GM12891 (cell line): ENCODE data around the gene PTDSS2.
"Not testable (repeated sequence)": the region's sequence is repeated elsewhere in the genome, so short reads cannot be mapped to it uniquely, and the experiment has no call there.

Experiments used
- DNase-seq: peaks from one replicate; pipeline ENCODE4 v3.0.0; 2011; ENCODE audit warnings: low spot score; ENCODE audit not compliant: insufficient read length
- FAIRE-seq: peaks from 2 replicates; lab custom pipeline; 2011; peaks lifted over from hg19 to GRCh38; lab: Jason Lieb, UNC
- PAX5 ChIP-seq: IDR thresholded peaks from 2 replicates; pipeline ENCODE4 v1.6.1; 2011; ENCODE audit warnings: low read length, moderate library complexity, mild to moderate bottlenecking; ENCODE audit not compliant: insufficient read depth, severe bottlenecking
- POLR2A ChIP-seq: IDR thresholded peaks from 2 replicates; pipeline ENCODE4 v1.6.1; 2011; ENCODE audit warnings: low read depth, low read length, control low read depth
- POLR2AphosphoS5 ChIP-seq: IDR thresholded peaks from 2 replicates; pipeline ENCODE4 v1.6.1; 2011; ENCODE audit warnings: low read depth, low read length, control low read depth
- POU2F2 ChIP-seq: IDR thresholded peaks from 2 replicates; pipeline ENCODE4 v1.6.1; 2011; ENCODE audit warnings: low read depth, mild to moderate bottlenecking, control low read depth, low read length, moderate library complexity
- SPI1 ChIP-seq: IDR thresholded peaks from 2 replicates; pipeline ENCODE4 v1.6.1; 2011; ENCODE audit warnings: low read depth, low read length, control low read depth
- TAF1 ChIP-seq: IDR thresholded peaks from 2 replicates; pipeline ENCODE4 v1.6.1; 2011; ENCODE audit warnings: low read depth, low read length, control low read depth

Gene PTDSS2

DNA sequence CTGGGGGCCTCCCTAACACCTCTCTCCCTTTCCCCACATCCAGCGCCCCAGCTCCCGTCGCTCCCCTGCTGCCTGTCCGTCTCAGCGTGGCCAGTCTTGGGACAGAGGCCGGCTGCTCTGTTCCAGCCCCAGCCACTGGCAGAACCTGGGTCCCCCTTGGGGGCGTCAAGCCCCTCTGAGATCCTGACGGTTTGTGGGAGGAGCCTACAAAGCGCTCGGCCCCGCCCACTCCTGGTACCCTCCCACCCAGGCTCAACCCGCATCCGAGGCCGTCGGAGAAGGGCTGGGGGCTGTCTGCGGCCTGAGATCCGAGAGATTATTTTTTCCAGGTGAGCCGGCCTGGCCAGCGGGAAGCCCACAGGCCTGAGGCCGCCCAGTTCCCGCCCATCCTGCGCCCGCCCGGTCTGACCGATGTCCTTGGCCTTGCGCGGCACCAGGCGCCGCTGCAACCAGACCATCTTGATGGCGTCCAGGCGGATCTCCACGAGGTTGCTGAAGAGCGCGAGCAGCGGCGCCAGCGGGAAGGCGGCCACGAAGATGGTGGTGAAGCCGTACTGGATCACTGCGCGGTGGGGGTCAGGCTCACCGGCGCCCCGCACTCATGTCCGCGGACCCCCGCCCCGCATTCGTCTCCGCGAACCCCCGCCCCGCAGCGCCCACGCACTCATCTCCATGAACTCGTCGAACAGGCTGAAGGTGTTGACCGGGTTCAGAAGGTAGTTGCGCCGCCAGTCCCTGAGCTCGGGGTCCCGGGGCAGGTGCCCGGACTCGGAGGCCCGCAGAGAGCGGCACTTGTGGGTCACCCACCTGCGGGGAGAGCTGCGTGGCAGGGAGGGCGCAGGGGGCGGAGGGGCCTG lies 29.8 kb upstream of the PTDSS2 start:
- no peak for DNase-seq
- FAIRE-seq, result no peak
- TF ChIP-seq TAF1 (no peak), PAX5 (no peak), POU2F2 (no peak), POLR2AphosphoS5 (no peak), SPI1 (no peak), POLR2A (no peak)

GRCh38 chr11:420911-421321 lies 29.2 kb upstream of the PTDSS2 start:
- no peak for FAIRE-seq
- TF ChIP-seq POU2F2 (no peak), POLR2A (no peak), POLR2AphosphoS5 (no peak), TAF1 (no peak), PAX5 (no peak), SPI1 (no peak)

GRCh38 chr11:422249-422656 lies 27.8 kb upstream of the PTDSS2 start:
- no peak for DNase-seq
- no peak for FAIRE-seq
- no peak for TF ChIP-seq PAX5
- no peak for TF ChIP-seq POU2F2
- TF ChIP-seq POLR2A, result no peak
- no peak for TF ChIP-seq POLR2AphosphoS5
- no peak for TF ChIP-seq SPI1
- no peak for TF ChIP-seq TAF1

More at GRCh38 chr11:420911-421321, 29.2 kb upstream of the PTDSS2 start:
- DNase-seq, result no peak

GRCh38 chr11:424232-424631 lies 25.8 kb upstream of the PTDSS2 start:
- TF ChIP-seq SPI1, result no peak
- no peak for TF ChIP-seq POLR2AphosphoS5
- no peak for TF ChIP-seq POU2F2
- no peak for TF ChIP-seq TAF1
- no peak for TF ChIP-seq POLR2A
- TF ChIP-seq PAX5, result no peak
- FAIRE-seq (no peak), DNase-seq (no peak)

DNA sequence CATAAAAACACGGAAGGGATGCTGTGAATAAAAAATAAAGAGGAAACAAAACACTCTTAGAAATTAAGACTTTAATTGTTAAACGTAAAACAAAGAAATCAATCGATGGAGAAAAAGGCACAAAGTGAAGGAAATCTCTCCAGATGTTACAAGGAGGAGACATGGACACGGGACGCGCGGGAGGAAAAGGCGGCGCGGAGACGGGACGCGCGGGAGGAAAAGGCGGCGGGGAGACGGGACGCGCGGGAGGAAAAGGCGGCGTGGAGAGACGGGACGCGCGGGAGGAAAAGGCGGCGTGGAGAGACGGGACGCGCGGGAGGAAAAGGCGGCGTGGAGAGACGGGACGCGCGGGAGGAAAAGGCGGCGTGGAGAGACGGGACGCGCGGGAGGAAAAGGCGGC lies 25.3 kb upstream of the PTDSS2 start:
- DNase-seq, FAIRE-seq: not testable (repeated sequence)

- no peak for DNase-seq
- FAIRE-seq, result no peak
- TF ChIP-seq POLR2A (no peak), PAX5 (no peak), POU2F2 (no peak), SPI1 (no peak), POLR2AphosphoS5 (no peak), TAF1 (no peak)
These were observed 24.8 kb upstream of the PTDSS2 start for GRCh38 chr11:425301-425700.

GRCh38 chr11:426851-427250 lies 23.2 kb upstream of the PTDSS2 start:
- TF ChIP-seq POU2F2 (no peak), POLR2A (no peak), POLR2AphosphoS5 (no peak), PAX5 (no peak), SPI1 (no peak), TAF1 (no peak)
- DNase-seq (no peak), FAIRE-seq (no peak)

GRCh38 chr11:428295-428694 lies 21.8 kb upstream of the PTDSS2 start:
- no peak for TF ChIP-seq POU2F2
- no peak for FAIRE-seq
- no peak for DNase-seq

GRCh38 chr11:429391-429790 lies 20.7 kb upstream of the PTDSS2 start:
- DNase-seq (no peak), FAIRE-seq (no peak)
- TF ChIP-seq SPI1 (no peak), POLR2AphosphoS5 (no peak), PAX5 (no peak), POU2F2 (no peak), POLR2A (no peak), TAF1 (no peak)

DNA sequence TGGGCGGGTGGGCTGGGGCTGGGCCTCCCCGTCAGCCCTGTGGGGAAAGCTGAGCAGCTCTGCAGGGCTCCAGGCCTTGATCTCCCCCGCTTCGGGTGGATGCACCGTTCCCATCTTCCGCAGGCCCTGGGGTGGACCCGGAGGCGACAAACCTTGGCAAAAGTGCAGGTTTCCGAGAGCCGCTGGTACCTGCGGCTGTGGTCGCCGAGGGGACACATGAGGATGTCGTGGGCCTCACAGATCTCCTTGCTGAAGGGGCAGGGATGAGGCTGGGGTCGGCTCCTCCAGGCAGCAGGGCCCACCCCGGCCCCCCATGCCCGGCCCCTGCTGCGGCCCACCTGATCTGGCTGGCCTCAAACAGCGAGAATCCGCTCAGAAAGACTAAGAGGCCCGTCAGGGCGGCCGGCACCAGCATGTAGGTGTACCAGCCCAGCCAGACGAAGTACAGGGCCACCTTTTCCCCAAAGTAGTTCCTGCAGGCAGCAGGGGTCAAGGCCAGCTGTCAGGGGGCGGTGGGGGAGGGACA lies 20.1 kb upstream of the PTDSS2 start:
- DNase-seq (no peak), FAIRE-seq (no peak)
- no peak for TF ChIP-seq POLR2AphosphoS5
- no peak for TF ChIP-seq PAX5
- TF ChIP-seq POLR2A, result no peak
- no peak for TF ChIP-seq POU2F2
- TF ChIP-seq TAF1, result no peak
- TF ChIP-seq SPI1, result no peak
